Neutrophil (primary cell): ENCODE results near the gene KIAA1671.

Experiments used
- H3K27ac ChIP-seq: fragments of 200-600 bp; sonication (generic); 2 replicates; pipeline ENCODE4 v1.5.1; 2016; ENCODE audit warnings: mild to moderate bottlenecking, moderate library complexity
- H3K27me3 ChIP-seq: fragments of 200-600 bp; sonication (generic); 2 replicates; pipeline ENCODE4 v1.6.0; 2016; ENCODE audit warnings: mild to moderate bottlenecking
- H3K36me3 ChIP-seq: fragments of 200-600 bp; sonication (generic); 2 replicates; pipeline ENCODE4 v1.5.1; 2017
- H3K4me1 ChIP-seq, 2 experiments: fragments of 200-600 bp in 1 of 2; sonication (generic) in 1 of 2; 1 replicate in 1 of 2; 2 replicates in 1 of 2; pipeline versions ENCODE4 v1.5.1 to v1.6.1; 2013 to 2016; ENCODE audit warnings: low read depth in 1 of 2, low read length in 1 of 2, mild to moderate bottlenecking in 1 of 2, moderate library complexity in 1 of 2; ENCODE audit not compliant: control insufficient read depth in 1 of 2, insufficient read depth in 1 of 2
- H3K4me3 ChIP-seq, 2 experiments: fragments of 200-600 bp in 1 of 2; sonication (generic) in 1 of 2; 1 replicate in 1 of 2; 2 replicates in 1 of 2; pipeline ENCODE4 v1.5.1; 2013 to 2016; ENCODE audit warnings: low read depth in 1 of 2, low read length in 1 of 2, mild to moderate bottlenecking in 1 of 2, moderate library complexity in 1 of 2
- H3K9me3 ChIP-seq: fragments of 200-600 bp; sonication (generic); 2 replicates; pipeline ENCODE4 v1.5.1; 2016
- CTCF ChIP-seq: fragments of 200-600 bp; sonication (generic); IDR thresholded peaks from 2 replicates; pipeline ENCODE4 v1.5.1; 2016; ENCODE audit warnings: antibody characterized with exemption

Gene KIAA1671

GRCh38 chr22:25084405-25085107 lies 132.0 kb downstream of the KIAA1671 start:
- H3K27me3 ChIP-seq, result peaks cover 28% of the 10 kb centered on the region
- TF ChIP-seq CTCF, result no peak
- H3K9me3 ChIP-seq, result no peaks in the 10 kb centered on the region

GRCh38 chr22:25085156-25085555 lies 132.6 kb downstream of the KIAA1671 start:
- Histone ChIP-seq H3K27ac (no peak overlapping the region), H3K4me1 (no peaks in the 10 kb centered on the region), H3K4me3 (no peak overlapping the region), H3K27me3 (peaks cover 28% of the 10 kb centered on the region), H3K9me3 (no peaks in the 10 kb centered on the region), H3K36me3 (no peaks in the 10 kb centered on the region)
- no peak for TF ChIP-seq CTCF

More at GRCh38 chr22:25084405-25085107, 132.0 kb downstream of the KIAA1671 start:
- H3K27ac ChIP-seq, result no peak overlapping the region
- H3K4me1 ChIP-seq, result no peaks in the 10 kb centered on the region
- H3K36me3 ChIP-seq, result no peaks in the 10 kb centered on the region
- no peak overlapping the region for H3K4me3 ChIP-seq

- Histone ChIP-seq H3K36me3 (no peaks in the 10 kb centered on the region), H3K9me3 (no peaks in the 10 kb centered on the region), H3K4me3 (no peak overlapping the region), H3K4me1 (no peaks in the 10 kb centered on the region), H3K27me3 (peaks cover 28% of the 10 kb centered on the region), H3K27ac (no peak overlapping the region)
- no peak for TF ChIP-seq CTCF
Observed at GRCh38 chr22:25085930-25086901, 133.7 kb downstream of the KIAA1671 start.

- Histone ChIP-seq H3K36me3 (no peaks in the 10 kb centered on the region), H3K9me3 (no peaks in the 10 kb centered on the region), H3K27ac (no peak overlapping the region), H3K4me1 (no peaks in the 10 kb centered on the region), H3K27me3 (peaks cover 28% of the 10 kb centered on the region), H3K4me3 (no peak overlapping the region)
- TF ChIP-seq CTCF, result no peak
Observed at GRCh38 chr22:25086902-25087282, 134.4 kb downstream of the KIAA1671 start.

GRCh38 chr22:25090225-25090890 lies 137.8 kb downstream of the KIAA1671 start:
- no peak for TF ChIP-seq CTCF
- no peaks in the 10 kb centered on the region for H3K4me1 ChIP-seq
- H3K27ac ChIP-seq, result no peak overlapping the region
- H3K36me3 ChIP-seq, result no peaks in the 10 kb centered on the region
- no peak overlapping the region for H3K4me3 ChIP-seq
- no peaks in the 10 kb centered on the region for H3K9me3 ChIP-seq
- peaks cover 24% of the 10 kb centered on the region for H3K27me3 ChIP-seq
